HepG2 (cell line): ENCODE results near the gene UPK1B. TPM values are rescaled to one million over a fixed set of nuclear protein-coding genes. Genes with fewer than 3 reads are reported as not detected.

Experiments
- ATAC-seq: fragments of 200-7000 bp; cut with Tn5 transposase; 3 replicates; pipeline ENCODE4 v1.9.1; 2020; ENCODE audit warnings: mild to moderate bottlenecking, moderate library complexity
- BruUV-seq: library from RNA; stranded (reverse); fragments of 400-500 nt; replicated peaks from 2 replicates; lab custom pipeline; 2021; lab: Mats Ljungman, UMichigan
- CTCF ChIA-PET: fragments of 300-600 bp; formaldehyde crosslinking; extraction: SDS; loops from one replicate; lab custom pipeline; 2021; ENCODE audit warnings: low total read pairs, inconsistent platforms, low intra/inter-chr PET ratio; lab: Yijun Ruan, JAX
- POLR2A ChIA-PET: fragments of 350-600 bp; sonication (Branson Sonifier 250); formaldehyde crosslinking; loops from one replicate; lab custom pipeline; 2020; ENCODE audit warnings: antibody characterized with exemption, inconsistent platforms; lab: Yijun Ruan, JAX
- DNase-seq: peaks from one replicate; pipeline ENCODE4 v3.0.0-alpha.2; 2015; ENCODE audit warnings: low spot score
- FAIRE-seq: peaks from 3 replicates; lab custom pipeline; 2011; peaks lifted over from hg19 to GRCh38; lab: Jason Lieb, UNC
- H2AFZ ChIP-seq: one replicate; pipeline ENCODE4 v1.6.1; 2011; ENCODE audit warnings: low read length, inconsistent platforms
- H3K27ac ChIP-seq: fragments of 300-600 bp; 3 replicates; pipeline ENCODE4 v1.8.0; 2011; ENCODE audit warnings: mixed run types, mild to moderate bottlenecking, mixed read lengths, low read length, inconsistent platforms; ENCODE audit not compliant: insufficient read depth; ENCODE audit errors: extremely low read length
- H3K27me3 ChIP-seq, 2 experiments: fragments of 200-600 bp in 1 of 2; 2 replicates in 1 of 2; 3 replicates in 1 of 2; pipeline versions ENCODE4 v1.6.0 to v1.8.0; 2011; ENCODE audit warnings: low read length in 2 of 2, mild to moderate bottlenecking in 2 of 2, moderate library complexity in 2 of 2, inconsistent platforms in 1 of 2; ENCODE audit not compliant: insufficient read depth in 2 of 2, control insufficient read depth in 1 of 2
- H3K36me3 ChIP-seq, 2 experiments: fragments of 200-600 bp in 1 of 2; replicated peaks in 1 of 2; 2 replicates in 1 of 2; 3 replicates in 1 of 2; pipeline versions ENCODE4 v1.5.1 to v1.8.0; 2011; ENCODE audit warnings: low read length in 2 of 2, inconsistent platforms in 1 of 2; ENCODE audit not compliant: insufficient read depth in 2 of 2, control insufficient read depth in 1 of 2
- H3K4me1 ChIP-seq: 2 replicates; pipeline ENCODE4 v1.5.1; 2012; ENCODE audit warnings: low read length, inconsistent platforms; ENCODE audit not compliant: insufficient read depth
- H3K4me2 ChIP-seq: 2 replicates; pipeline ENCODE4 v1.6.0; 2011; ENCODE audit warnings: low read depth, low read length, inconsistent platforms
- H3K4me3 ChIP-seq, 3 experiments: fragments of 200-600 bp in 1 of 3; sonication (generic), shearing (Covaris generic) in 1 of 3; replicated peaks in 1 of 3; 2 replicates each; pipeline ENCODE4 v1.5.1; 2011 to 2016; ENCODE audit warnings: low read length in 3 of 3, inconsistent platforms in 2 of 3, low read depth in 2 of 3, mild to moderate bottlenecking in 2 of 3, control low read depth in 1 of 3, mixed read lengths in 1 of 3; ENCODE audit not compliant: insufficient read depth in 1 of 3
- H3K79me2 ChIP-seq: one replicate; pipeline ENCODE4 v1.6.1; 2011; ENCODE audit warnings: low read length, inconsistent platforms; ENCODE audit not compliant: insufficient read depth
- H3K9ac ChIP-seq: 2 replicates; pipeline ENCODE4 v1.6.0; 2011; ENCODE audit warnings: mild to moderate bottlenecking, low read depth, low read length, inconsistent platforms; ENCODE audit not compliant: insufficient read depth
- H3K9me3 ChIP-seq: 2 replicates; pipeline ENCODE4 v1.5.1; 2012; ENCODE audit warnings: mild to moderate bottlenecking, low read length
- H4K20me1 ChIP-seq: 2 replicates; pipeline ENCODE4 v1.6.0; 2011; ENCODE audit warnings: inconsistent platforms, mild to moderate bottlenecking, low read length, moderate library complexity; ENCODE audit not compliant: insufficient read depth
- CC2D1A ChIP-seq: sonication (generic); formaldehyde crosslinking; IDR thresholded peaks from 2 replicates; pipeline ENCODE4 v1.8.1; 2023; ENCODE audit warnings: mild to moderate bottlenecking, missing genetic modification reagents
- CHCHD3 ChIP-seq: sonication (generic); formaldehyde crosslinking; IDR thresholded peaks from 2 replicates; pipeline ENCODE4 v1.8.0; 2022; ENCODE audit warnings: mild to moderate bottlenecking, missing genetic modification reagents, moderate library complexity
- FOSL1 ChIP-seq: sonication (generic); formaldehyde crosslinking; IDR thresholded peaks from 2 replicates; pipeline ENCODE4 v1.9.0; 2021; ENCODE audit warnings: missing genetic modification reagents, borderline replicate concordance
- GABPB1 ChIP-seq: IDR thresholded peaks from 2 replicates; pipeline ENCODE4 v1.6.1; 2016; ENCODE audit warnings: mild to moderate bottlenecking, missing genetic modification reagents, moderate library complexity, missing compliant biosample characterization
- GATAD2A ChIP-seq: IDR thresholded peaks from 2 replicates; pipeline ENCODE4 v1.6.1; 2016
- HOXA3 ChIP-seq: sonication (generic); formaldehyde crosslinking; IDR thresholded peaks from 2 replicates; pipeline ENCODE4 v1.5.0; 2020; ENCODE audit warnings: missing genetic modification reagents
- KDM1A ChIP-seq: IDR thresholded peaks from 2 replicates; pipeline ENCODE4 v1.6.1; 2016; ENCODE audit warnings: missing compliant biosample characterization
- SIX1 ChIP-seq: sonication (generic); formaldehyde crosslinking; IDR thresholded peaks from 2 replicates; pipeline ENCODE4 v1.4.0; 2020; ENCODE audit warnings: missing genetic modification reagents, borderline replicate concordance
- SRSF9 ChIP-seq: fragments of 200-400 bp; formaldehyde crosslinking; IDR thresholded peaks from 2 replicates; pipeline ENCODE4 v1.6.1; 2018; ENCODE audit warnings: borderline replicate concordance, mild to moderate bottlenecking, low read depth, low read length; ENCODE audit not compliant: insufficient read depth, poor library complexity, severe bottlenecking
- ZNF282 ChIP-seq: fragments of 450-650 bp; IDR thresholded peaks from 2 replicates; pipeline ENCODE4 v1.6.1; 2018; ENCODE audit not compliant: partially characterized antibody
- ZNF326 ChIP-seq: sonication (generic); formaldehyde crosslinking; IDR thresholded peaks from 2 replicates; pipeline ENCODE4 v1.4.0; 2020; ENCODE audit warnings: missing genetic modification reagents, borderline replicate concordance
- ZNF674 ChIP-seq: sonication (generic); formaldehyde crosslinking; IDR thresholded peaks from 2 replicates; pipeline ENCODE4 v1.5.0; 2020; ENCODE audit warnings: low read depth, mild to moderate bottlenecking, missing genetic modification reagents
- ZNF761 ChIP-seq: sonication (generic); formaldehyde crosslinking; conservative IDR thresholded peaks from 2 replicates; pipeline ENCODE4 v1.4.0; 2020; ENCODE audit warnings: mild to moderate bottlenecking, missing genetic modification reagents
- WGBS: methylation state at CpG from one replicate; pipeline ENCODE4 v1.1.6; 2017; ENCODE audit warnings: low lambda C conversion rate; 5-methylcytosine and 5-hydroxymethylcytosine counted together
- in situ Hi-C: cut with HindIII; loops from 2 replicates; pipeline ENCODE4 v1.10.0; 2017; ENCODE audit warnings: low pct_unique_long_range_greater_than_20kb; ENCODE audit not compliant: extremely low pct_ligation_motif_present
- intact Hi-C: fragments of 100-400 bp; cut with micrococcal nuclease; formaldehyde crosslinking; loops from one replicate; pipeline ENCODE4 v1.10.0; 2022; ENCODE audit not compliant: unreplicated experiment
- polyA plus RNA-seq, 8 experiments: library from polyadenylated mRNA; depleted of rRNA in 3 of 8; stranded (reverse) in 7 of 8; unstranded in 1 of 8; fragments of >200 nt; fragmentation: Illumina TruSeq in 4 of 8; extraction: Trizol in 4 of 8; gene quantifications; 2 replicates each; pipeline versions ENCODE4 v1.2.1 to v1.2.3, GENCODE V29; 2011 to 2016; ENCODE audit warnings: low read depth in 4 of 8, missing spikeins in 1 of 8, mixed read lengths in 1 of 8; ENCODE audit not compliant: insufficient read depth in 1 of 8
- total RNA-seq, 5 experiments: library from RNA; depleted of rRNA; stranded (reverse); fragments of >200 nt; fragmentation: Illumina TruSeq; extraction: Trizol; gene quantifications; 2 replicates each; pipeline ENCODE4 v1.2.3, GENCODE V29; 2016; ENCODE audit warnings: low read depth in 1 of 5
- TF ChIP-seq, protein P1 (sequence below): sonication (generic); formaldehyde crosslinking; IDR thresholded peaks from 2 replicates; pipeline ENCODE4 v1.4.0; 2020; ENCODE audit warnings: missing genetic modification reagents

Gene UPK1B
- total and polyA plus RNA-seq, 2 of the 13 experiments (the other 11 are each of a cell fraction or from before 2014, with no cell fraction given), result not detected

DNA sequence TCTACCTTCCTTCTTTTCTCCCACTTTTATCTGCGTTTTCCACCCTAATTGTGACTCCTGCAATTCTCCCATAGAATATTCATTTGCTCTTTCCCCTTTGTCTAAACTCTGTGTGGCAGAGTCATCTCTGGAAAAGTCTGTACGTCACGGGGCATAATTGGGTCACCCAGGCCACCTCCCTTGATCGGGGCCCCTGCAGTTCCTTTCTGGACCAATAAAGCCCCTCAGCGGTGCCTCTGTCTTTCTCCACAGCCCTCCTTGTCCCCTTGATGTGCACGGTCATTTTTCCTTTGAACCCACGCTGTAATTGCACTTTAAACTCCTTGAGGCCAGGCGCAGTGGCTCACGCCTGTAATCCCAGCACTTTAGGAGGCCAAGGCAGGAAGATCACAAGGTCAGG, 10.7 kb downstream of the UPK1B start (continued):
- TF ChIP-seq GABPB1 (CRISPR knock-in tag), result no peak
- TF ChIP-seq SRSF9, result no peak
- no peak for TF ChIP-seq KDM1A
- no peak for TF ChIP-seq ZNF674 (CRISPR knock-in tag)
- no peak for TF ChIP-seq ZNF282
- TF ChIP-seq GATAD2A (CRISPR knock-in tag), result no peak
- TF ChIP-seq SIX1, result no peak

DNA sequence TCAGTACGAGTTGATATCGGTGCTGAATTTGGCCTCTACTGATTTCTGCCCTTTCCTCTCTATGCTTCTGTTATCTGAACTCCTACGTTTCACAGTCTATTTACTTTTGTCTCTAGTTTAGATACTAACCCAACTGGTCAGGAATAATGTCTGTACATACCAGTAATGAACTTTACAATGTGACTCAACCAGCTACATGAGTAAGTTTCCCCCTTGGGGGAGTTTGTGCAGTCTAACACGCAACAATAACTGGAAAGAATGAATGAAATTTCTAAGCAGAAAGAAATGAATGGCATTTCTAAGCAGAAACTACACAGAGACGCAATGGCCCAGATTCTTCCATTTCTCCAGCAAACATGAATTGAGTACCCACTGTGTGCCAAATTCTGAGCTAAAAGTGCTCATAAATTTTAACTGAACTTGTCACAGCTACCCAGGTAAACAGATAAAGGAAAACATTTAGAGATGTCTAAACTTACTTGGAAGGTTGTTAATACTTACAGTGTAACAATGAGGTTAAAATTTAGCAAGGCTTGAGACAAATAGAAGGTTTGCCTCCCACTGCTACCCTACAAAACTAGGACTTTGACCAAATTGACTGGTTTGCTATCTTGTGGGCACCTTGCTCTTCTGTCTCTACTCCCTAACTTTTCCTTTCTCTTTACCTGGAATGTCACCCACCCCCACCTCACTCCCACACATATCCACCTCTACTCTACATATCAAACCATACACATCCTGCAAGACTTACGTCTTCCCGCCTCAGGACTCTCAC, 11.6 kb downstream of the UPK1B start:
- Histone ChIP-seq H3K4me3 (no peak overlapping the region), H3K9me3 (no peaks in the 10 kb centered on the region), H3K79me2 (no peaks in the 10 kb centered on the region), H3K27me3 (no peaks in the 10 kb centered on the region), H3K36me3 (no peaks in the 10 kb centered on the region), H4K20me1 (no peaks in the 10 kb centered on the region), H3K9ac (no peak overlapping the region)
- WGBS, result 20% methylated on average over 7 of the region's 7 CpGs
- FAIRE-seq, result no peak
- ATAC-seq, result peak; percentile 56; the same call in 2 of the 3 replicates
- in situ Hi-C loops, result no loop called here
- TF ChIP-seq FOSL1 (CRISPR knock-in tag), result no peak
- no peak for TF ChIP-seq ZNF761 (CRISPR knock-in tag)
- TF ChIP-seq HOXA3 (CRISPR knock-in tag), result no peak
- TF ChIP-seq, protein P1, sequence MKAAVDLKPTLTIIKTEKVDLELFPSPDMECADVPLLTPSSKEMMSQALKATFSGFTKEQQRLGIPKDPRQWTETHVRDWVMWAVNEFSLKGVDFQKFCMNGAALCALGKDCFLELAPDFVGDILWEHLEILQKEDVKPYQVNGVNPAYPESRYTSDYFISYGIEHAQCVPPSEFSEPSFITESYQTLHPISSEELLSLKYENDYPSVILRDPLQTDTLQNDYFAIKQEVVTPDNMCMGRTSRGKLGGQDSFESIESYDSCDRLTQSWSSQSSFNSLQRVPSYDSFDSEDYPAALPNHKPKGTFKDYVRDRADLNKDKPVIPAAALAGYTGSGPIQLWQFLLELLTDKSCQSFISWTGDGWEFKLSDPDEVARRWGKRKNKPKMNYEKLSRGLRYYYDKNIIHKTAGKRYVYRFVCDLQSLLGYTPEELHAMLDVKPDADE, result no peak
- no peak for TF ChIP-seq CC2D1A (CRISPR knock-in tag)
- no peak for TF ChIP-seq CHCHD3 (CRISPR knock-in tag)
- TF ChIP-seq ZNF326 (CRISPR knock-in tag), result no peak
- TF ChIP-seq, all 625 proteins: peak for 0
- POLR2A ChIA-PET, result no interaction called here
- peak; percentile 12 for DNase-seq
- H3K4me2 ChIP-seq, result peak overlapping the region; percentile 25; the same call in 1 of the 2 replicates
- CTCF ChIA-PET, result no interaction called here
- intact Hi-C loops, result no loop called here
- no peak overlapping the region for H3K27ac ChIP-seq
- peaks cover 14% of the 10 kb centered on the region for H3K4me1 ChIP-seq
- BruUV-seq, result no TSS peak
- H2AFZ ChIP-seq, result no peak overlapping the region
